Measurements from ENCODE around the gene PPAT. TPM values are rescaled to one million over a fixed set of nuclear protein-coding genes. Genes with fewer than 3 reads are reported as not detected.

PPAT gene
- total and polyA plus RNA-seq, 2 donors (not counting 3 experiments of a cell fraction or from before 2014, with no cell fraction given), result 4.3 to 25.5 TPM

DNA sequence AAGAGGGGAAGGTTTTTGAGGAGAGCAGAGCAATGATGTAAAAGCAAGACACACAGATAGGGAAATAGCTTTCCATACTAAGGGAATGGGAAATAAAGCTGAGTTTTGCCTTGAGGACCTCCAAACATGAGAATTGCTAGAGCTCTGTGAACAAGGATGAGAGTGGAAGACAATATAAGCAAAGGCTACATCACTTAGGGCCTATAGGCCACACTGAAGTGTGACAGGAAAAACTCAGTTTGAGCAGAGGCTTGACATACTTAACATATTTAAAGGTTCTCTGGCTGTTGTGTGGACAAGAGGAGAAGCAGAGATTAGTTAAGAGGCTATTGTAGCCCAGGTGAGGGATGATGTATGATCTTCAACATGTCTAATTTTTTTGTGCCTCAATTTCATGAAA, 26.7 kb upstream of the PPAT start:
- DNase-seq (ENCODE audit: low read depth, low spot score) (no peak), FAIRE-seq (no peak)
- Histone ChIP-seq H3K9me3 (replicated peaks; ENCODE audit: control insufficient read depth, insufficient read depth, low read length) (no peaks in the 10 kb centered on the region), H3K79me2 (ENCODE audit: control insufficient read depth, insufficient read depth, low read length) (peaks cover 32% of the 10 kb centered on the region), H3K4me1 (ENCODE audit: control insufficient read depth, extremely low read depth, insufficient read depth, low read length) (peaks cover 10% of the 10 kb centered on the region), H3K9ac (replicated peaks; ENCODE audit: extremely low read depth, insufficient read depth, low read length) (no peak overlapping the region), H3K27ac (ENCODE audit: insufficient read depth, low read depth, low read length) (no peak overlapping the region), H2AFZ (ENCODE audit: low read depth, low read length) (no peak overlapping the region), H3K36me3 (ENCODE audit: control insufficient read depth in 2 of 2, extremely low read depth in 1 of 2, insufficient read depth in 2 of 2, low read length in 2 of 2) (peaks cover 4 to 20% of the 10 kb centered on the region in 2 experiments), H3K27me3 (ENCODE audit: control insufficient read depth in 2 of 2, insufficient read depth in 2 of 2, low read length in 2 of 2) (no peaks in the 10 kb centered on the region), H3K9me1 (replicated peaks; ENCODE audit: control insufficient read depth, extremely low read depth, insufficient read depth, low read length) (no peaks in the 10 kb centered on the region), H3K4me3 (replicated peaks in 1 of 3; ENCODE audit: insufficient read depth in 1 of 3, low read depth in 1 of 3, low read length in 3 of 3) (no peak overlapping the region), H4K20me1 (replicated peaks; ENCODE audit: control insufficient read depth, extremely low read depth, insufficient read depth, low read length) (no peaks in the 10 kb centered on the region), H3K4me2 (ENCODE audit: insufficient read depth, low read length) (no peak overlapping the region)
- no peak for TF ChIP-seq CTCF (IDR thresholded peaks at IDR 0.05; ENCODE audit: extremely low read depth in 1 of 2, insufficient read depth in 1 of 2, low read depth in 1 of 2, low read length in 2 of 2)
- no peak for TF ChIP-seq FOS (IDR thresholded peaks at IDR 0.05; ENCODE audit: borderline replicate concordance, insufficient read depth, low read length)
- TF ChIP-seq MYC (IDR thresholded peaks at IDR 0.05; ENCODE audit: low read depth, low read length), result no peak
- TF ChIP-seq EZH2 (IDR thresholded peaks at IDR 0.05; ENCODE audit: borderline replicate concordance, low read depth, low read length, severe bottlenecking), result no peak
- BruUV-seq (replicated peaks), result no TSS peak
- ChIA-PET CTCF (no interaction called here), POLR2A (no interaction called here)
- intact Hi-C loops (cut with micrococcal nuclease) (no loop called here), dilution Hi-C loops (cut with MboI; ENCODE audit: extremely low pct_ligation_motif_present, low sequenced_read_pairs) (no loop called here)

DNA sequence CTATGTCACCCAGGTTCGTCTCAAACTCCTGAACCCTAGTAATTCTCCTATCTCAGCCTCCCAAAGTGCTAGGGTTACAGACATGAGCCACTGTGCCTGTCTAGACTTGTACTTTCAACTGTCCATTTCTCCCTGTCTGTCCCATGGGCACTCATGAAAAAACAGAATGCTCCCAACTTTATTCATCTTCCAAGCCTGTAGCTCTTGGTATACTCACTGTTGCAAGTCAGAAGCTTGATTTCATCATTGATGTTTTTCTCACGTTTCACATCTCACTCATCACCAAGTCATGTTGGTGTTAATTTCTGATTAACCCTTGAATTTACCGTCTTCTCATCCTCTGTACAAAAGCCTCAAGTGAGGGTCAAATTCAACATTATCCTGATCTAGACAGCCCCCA, 24.7 kb upstream of the PPAT start:
- Histone ChIP-seq H2AFZ (ENCODE audit: low read depth, low read length) (no peak overlapping the region), H4K20me1 (replicated peaks; ENCODE audit: control insufficient read depth, extremely low read depth, insufficient read depth, low read length) (no peaks in the 10 kb centered on the region), H3K9me3 (replicated peaks; ENCODE audit: control insufficient read depth, insufficient read depth, low read length) (no peaks in the 10 kb centered on the region), H3K9ac (replicated peaks; ENCODE audit: extremely low read depth, insufficient read depth, low read length) (no peak overlapping the region), H3K4me3 (replicated peaks in 1 of 3; ENCODE audit: insufficient read depth in 1 of 3, low read depth in 1 of 3, low read length in 3 of 3) (no peak overlapping the region), H3K27me3 (ENCODE audit: control insufficient read depth in 2 of 2, insufficient read depth in 2 of 2, low read length in 2 of 2) (no peaks in the 10 kb centered on the region), H3K79me2 (ENCODE audit: control insufficient read depth, insufficient read depth, low read length) (peaks cover 13% of the 10 kb centered on the region), H3K27ac (ENCODE audit: insufficient read depth, low read depth, low read length) (no peak overlapping the region), H3K36me3 (ENCODE audit: control insufficient read depth in 2 of 2, extremely low read depth in 1 of 2, insufficient read depth in 2 of 2, low read length in 2 of 2) (peaks cover 4 to 20% of the 10 kb centered on the region in 2 experiments), H3K4me2 (ENCODE audit: insufficient read depth, low read length) (no peak overlapping the region), H3K4me1 (ENCODE audit: control insufficient read depth, extremely low read depth, insufficient read depth, low read length) (peaks cover under 1% of the 10 kb centered on the region), H3K9me1 (replicated peaks; ENCODE audit: control insufficient read depth, extremely low read depth, insufficient read depth, low read length) (no peaks in the 10 kb centered on the region)
- TF ChIP-seq, protein P1, sequence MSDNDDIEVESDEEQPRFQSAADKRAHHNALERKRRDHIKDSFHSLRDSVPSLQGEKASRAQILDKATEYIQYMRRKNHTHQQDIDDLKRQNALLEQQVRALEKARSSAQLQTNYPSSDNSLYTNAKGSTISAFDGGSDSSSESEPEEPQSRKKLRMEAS (IDR thresholded peaks at IDR 0.05; ENCODE audit: insufficient read depth, insufficient read length), result no peak
- no peak for TF ChIP-seq EZH2 (IDR thresholded peaks at IDR 0.05; ENCODE audit: borderline replicate concordance, low read depth, low read length, severe bottlenecking)
- no peak for TF ChIP-seq CTCF (IDR thresholded peaks at IDR 0.05; ENCODE audit: extremely low read depth in 1 of 2, insufficient read depth in 1 of 2, low read depth in 1 of 2, low read length in 2 of 2)
- no peak for TF ChIP-seq JUN (IDR thresholded peaks at IDR 0.05; ENCODE audit: borderline replicate concordance, insufficient read depth, insufficient read length, low read depth)
- no peak for TF ChIP-seq MYC (IDR thresholded peaks at IDR 0.05; ENCODE audit: low read depth, low read length)
- no peak for TF ChIP-seq POLR2AphosphoS5 (IDR thresholded peaks at IDR 0.05; ENCODE audit: insufficient read depth, low read depth, low read length)
- TF ChIP-seq GATA2 (IDR thresholded peaks at IDR 0.05; ENCODE audit: insufficient read depth, insufficient read length, low read depth, low read length), result no peak
- no peak for TF ChIP-seq POLR2A (IDR thresholded peaks at IDR 0.05; ENCODE audit: low read depth, low read length)
- no peak for TF ChIP-seq FOS (IDR thresholded peaks at IDR 0.05; ENCODE audit: borderline replicate concordance, insufficient read depth, low read length)
- ChIA-PET CTCF (interaction anchor here (1.4 kb wide), 1 partner anchor 16 kb away, joined by 5 read pairs; no protein-coding TSS in a partner anchor), POLR2A (no interaction called here)
- FAIRE-seq (no peak), DNase-seq (ENCODE audit: low read depth, low spot score) (no peak)
- dilution Hi-C loops (cut with MboI; ENCODE audit: extremely low pct_ligation_motif_present, low sequenced_read_pairs), result no loop called here
- no TSS peak for BruUV-seq (replicated peaks)
- intact Hi-C loops (cut with micrococcal nuclease), result no loop called here
